Osteoblast (primary cell): ENCODE results near the gene PRKN. TPM values are rescaled to one million over a fixed set of nuclear protein-coding genes. Genes with fewer than 3 reads are reported as not detected.
"Not testable (repeated sequence)": the region's sequence is repeated elsewhere in the genome, so short reads cannot be mapped to it uniquely, and the experiment has no call there.

Source experiments
- DNase-seq: peaks from one replicate; pipeline ENCODE4 v3.0.0; 2011; ENCODE audit warnings: low spot score, mixed read lengths; ENCODE audit not compliant: insufficient read length; ENCODE audit errors: missing footprints
- H2AFZ ChIP-seq: 2 replicates; pipeline ENCODE4 v1.6.0; 2011; ENCODE audit warnings: mild to moderate bottlenecking, low read length
- H3K27ac ChIP-seq: 2 replicates; pipeline ENCODE4 v1.5.1; 2011; ENCODE audit warnings: mild to moderate bottlenecking, low read depth, low read length, moderate library complexity
- H3K27me3 ChIP-seq: 2 replicates; pipeline ENCODE4 v1.6.0; 2012; ENCODE audit warnings: mild to moderate bottlenecking, control low read depth, inconsistent platforms, low read length, moderate library complexity; ENCODE audit not compliant: insufficient read depth
- H3K36me3 ChIP-seq: 2 replicates; pipeline ENCODE4 v1.5.1; 2011; ENCODE audit warnings: mild to moderate bottlenecking, low read length, control low read depth, moderate library complexity; ENCODE audit not compliant: insufficient read depth
- H3K4me1 ChIP-seq: 2 replicates; pipeline ENCODE4 v1.5.1; 2011; ENCODE audit warnings: mild to moderate bottlenecking, low read length, control low read depth, moderate library complexity; ENCODE audit not compliant: insufficient read depth
- H3K4me2 ChIP-seq: 2 replicates; pipeline ENCODE4 v1.6.0; 2011; ENCODE audit warnings: mild to moderate bottlenecking, low read length; ENCODE audit not compliant: insufficient read depth
- H3K4me3 ChIP-seq: fragments of 200-600 bp; sonication (generic); 3 replicates; pipeline ENCODE4 v1.5.1; 2012; ENCODE audit warnings: mild to moderate bottlenecking, low read length, inconsistent platforms; ENCODE audit not compliant: insufficient read depth
- H3K79me2 ChIP-seq: 2 replicates; pipeline ENCODE4 v1.6.0; 2012; ENCODE audit warnings: mild to moderate bottlenecking, low read length, control low read depth, inconsistent platforms; ENCODE audit not compliant: insufficient read depth
- H3K9me3 ChIP-seq: 2 replicates; pipeline ENCODE4 v1.5.1; 2011; ENCODE audit warnings: low read depth, low read length, control low read depth
- H4K20me1 ChIP-seq: 2 replicates; pipeline ENCODE4 v1.6.0; 2012; ENCODE audit warnings: mild to moderate bottlenecking, low read length, control low read depth; ENCODE audit not compliant: insufficient read depth
- CTCF ChIP-seq: IDR thresholded peaks from 2 replicates; pipeline ENCODE4 v1.5.1; 2011; ENCODE audit warnings: mild to moderate bottlenecking, low read depth, low read length, moderate library complexity; ENCODE audit errors: extremely low read depth
- total RNA-seq: library from RNA; depleted of rRNA; stranded (reverse); fragments of >200 nt; gene quantifications from 2 replicates; pipeline ENCODE4 v1.2.3, GENCODE V29; 2012

Gene PRKN
- total RNA-seq, 1 donor: 2.9 TPM

GRCh38 chr6:161889324-161889723, 838.2 kb downstream of the PRKN start:
- Histone ChIP-seq H3K27ac (no peak overlapping the region), H3K4me3 (no peak overlapping the region), H3K9me3 (no peaks in the 10 kb centered on the region), H2AFZ (no peak overlapping the region), H3K4me1 (no peaks in the 10 kb centered on the region), H3K36me3 (no peaks in the 10 kb centered on the region), H4K20me1 (no peaks in the 10 kb centered on the region), H3K27me3 (no peaks in the 10 kb centered on the region), H3K4me2 (no peak overlapping the region), H3K79me2 (no peaks in the 10 kb centered on the region)
- no peak for TF ChIP-seq CTCF
- no peak for DNase-seq

GRCh38 chr6:161886545-161886944, 841.0 kb downstream of the PRKN start:
- not testable (repeated sequence) for H2AFZ ChIP-seq, H3K9me3 ChIP-seq, H3K27ac ChIP-seq, H3K79me2 ChIP-seq, H3K4me1 ChIP-seq, DNase-seq, H3K4me3 ChIP-seq, H3K36me3 ChIP-seq, H3K27me3 ChIP-seq, H4K20me1 ChIP-seq, H3K4me2 ChIP-seq

GRCh38 chr6:161884782-161885181, 842.8 kb downstream of the PRKN start:
- H3K4me2 ChIP-seq: no peak overlapping the region
- H3K79me2 ChIP-seq: no peaks in the 10 kb centered on the region
- H3K4me1 ChIP-seq: no peaks in the 10 kb centered on the region
- no peaks in the 10 kb centered on the region for H3K27me3 ChIP-seq
- H4K20me1 ChIP-seq: no peaks in the 10 kb centered on the region
- H3K27ac ChIP-seq: no peak overlapping the region
- no peak overlapping the region for H2AFZ ChIP-seq
- no peak overlapping the region for H3K4me3 ChIP-seq
- no peaks in the 10 kb centered on the region for H3K9me3 ChIP-seq
- no peak for DNase-seq
- no peak for TF ChIP-seq CTCF
- no peaks in the 10 kb centered on the region for H3K36me3 ChIP-seq

GRCh38 chr6:161882196-161882765, 845.3 kb downstream of the PRKN start:
- H3K4me1 ChIP-seq: no peaks in the 10 kb centered on the region
- H3K79me2 ChIP-seq: no peaks in the 10 kb centered on the region
- H3K4me2 ChIP-seq: no peak overlapping the region
- no peaks in the 10 kb centered on the region for H3K36me3 ChIP-seq
- no peak for TF ChIP-seq CTCF
- no peaks in the 10 kb centered on the region for H4K20me1 ChIP-seq
- H3K9me3 ChIP-seq: no peaks in the 10 kb centered on the region
- no peak for DNase-seq
- no peak overlapping the region for H3K4me3 ChIP-seq
- no peak overlapping the region for H2AFZ ChIP-seq
- H3K27ac ChIP-seq: no peak overlapping the region
- H3K27me3 ChIP-seq: no peaks in the 10 kb centered on the region
